Upper lobe of right lung (tissue), 1 donor: ENCODE results near the gene NR5A2. TPM values are rescaled to one million over a fixed set of nuclear protein-coding genes. Genes with fewer than 3 reads are reported as not detected.
"Not testable (repeated sequence)": the region's sequence is repeated elsewhere in the genome, so short reads cannot be mapped to it uniquely, and the experiment has no call there.

Experiments used
- ATAC-seq: fragments of 200-7000 bp; cut with Tn5 transposase; one replicate; pipeline ENCODE4 v1.9.1; 2020; ENCODE audit warnings: mild to moderate bottlenecking, moderate library complexity
- DNase-seq: peaks from one replicate; pipeline ENCODE4 v3.0.0-alpha.2; 2020
- H3K27ac ChIP-seq: fragments of 200-600 bp; one replicate; pipeline ENCODE4 v1.8.0; 2022
- H3K27me3 ChIP-seq: fragments of 200-600 bp; one replicate; pipeline ENCODE4 v1.8.0; 2022; ENCODE audit warnings: mild to moderate bottlenecking
- H3K36me3 ChIP-seq: fragments of 200-600 bp; one replicate; pipeline ENCODE4 v1.8.0; 2022
- H3K4me1 ChIP-seq: fragments of 200-600 bp; one replicate; pipeline ENCODE4 v1.8.0; 2022
- H3K4me3 ChIP-seq: fragments of 200-600 bp; one replicate; pipeline ENCODE4 v1.8.0; 2022; ENCODE audit warnings: mild to moderate bottlenecking
- H3K9me3 ChIP-seq: fragments of 200-600 bp; one replicate; pipeline ENCODE4 v1.8.0; 2022
- intact Hi-C: fragments of 100-400 bp; cut with DNase I; formaldehyde crosslinking; loops from one replicate; pipeline ENCODE4 v1.11.0; 2022
- total RNA-seq: library from RNA; stranded (reverse); fragmentation: NEBNext Ultra II Directional; extraction: Animal tissue kit (Norgen Biotek cat#: 25700); gene quantifications from one replicate; pipeline ENCODE4 v1.2.1, GENCODE V29; 2021
- TF ChIP-seq, protein P1 (sequence below): fragments of 200-600 bp; IDR thresholded peaks from one replicate; pipeline ENCODE4 v1.8.0; 2022; ENCODE audit warnings: antibody characterized with exemption
- donor health status: DM: no; HTN: yes; CAD: no; lungs with severe emphysema.

NR5A2 gene
- total RNA-seq, 1 donor from 2014 or later, result 8.1 TPM

GRCh38 chr1:200181861-200182260 is 154.4 kb downstream of the NR5A2 start:
- Histone ChIP-seq H3K4me3 (no peak overlapping the region), H3K27me3 (no peaks in the 10 kb centered on the region), H3K27ac (no peak overlapping the region), H3K9me3 (no peaks in the 10 kb centered on the region), H3K36me3 (no peaks in the 10 kb centered on the region), H3K4me1 (peaks cover 19% of the 10 kb centered on the region)
- DNase-seq (no peak), ATAC-seq (no peak)
- TF ChIP-seq, protein P1, sequence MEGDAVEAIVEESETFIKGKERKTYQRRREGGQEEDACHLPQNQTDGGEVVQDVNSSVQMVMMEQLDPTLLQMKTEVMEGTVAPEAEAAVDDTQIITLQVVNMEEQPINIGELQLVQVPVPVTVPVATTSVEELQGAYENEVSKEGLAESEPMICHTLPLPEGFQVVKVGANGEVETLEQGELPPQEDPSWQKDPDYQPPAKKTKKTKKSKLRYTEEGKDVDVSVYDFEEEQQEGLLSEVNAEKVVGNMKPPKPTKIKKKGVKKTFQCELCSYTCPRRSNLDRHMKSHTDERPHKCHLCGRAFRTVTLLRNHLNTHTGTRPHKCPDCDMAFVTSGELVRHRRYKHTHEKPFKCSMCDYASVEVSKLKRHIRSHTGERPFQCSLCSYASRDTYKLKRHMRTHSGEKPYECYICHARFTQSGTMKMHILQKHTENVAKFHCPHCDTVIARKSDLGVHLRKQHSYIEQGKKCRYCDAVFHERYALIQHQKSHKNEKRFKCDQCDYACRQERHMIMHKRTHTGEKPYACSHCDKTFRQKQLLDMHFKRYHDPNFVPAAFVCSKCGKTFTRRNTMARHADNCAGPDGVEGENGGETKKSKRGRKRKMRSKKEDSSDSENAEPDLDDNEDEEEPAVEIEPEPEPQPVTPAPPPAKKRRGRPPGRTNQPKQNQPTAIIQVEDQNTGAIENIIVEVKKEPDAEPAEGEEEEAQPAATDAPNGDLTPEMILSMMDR, result no peak
- intact Hi-C loops, result no loop called here

DNA sequence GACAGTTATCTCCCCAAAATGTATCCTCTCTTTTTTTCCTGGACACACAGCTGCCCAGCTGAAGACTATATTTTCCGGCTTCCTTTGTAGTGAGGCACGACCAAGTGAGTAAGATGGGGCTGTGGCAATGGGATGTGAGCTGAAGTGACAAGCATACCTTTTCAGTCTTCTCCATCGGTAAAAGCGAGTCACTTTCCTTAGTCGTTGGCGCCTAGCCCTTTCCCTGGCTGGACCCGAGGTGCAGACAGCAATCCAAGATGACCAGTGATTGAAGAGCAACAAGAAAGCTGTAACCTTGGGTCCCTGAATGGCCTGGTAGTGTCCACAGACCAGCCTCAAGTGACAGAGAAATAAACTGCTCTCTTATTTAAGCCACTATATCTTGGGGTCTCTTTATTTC is 155.2 kb downstream of the NR5A2 start:
- TF ChIP-seq, protein P1, result no peak
- no peak overlapping the region for H3K27ac ChIP-seq
- peaks cover 19% of the 10 kb centered on the region for H3K4me1 ChIP-seq
- intact Hi-C loops, result no loop called here
- H3K9me3 ChIP-seq, result no peaks in the 10 kb centered on the region
- H3K36me3 ChIP-seq, result no peaks in the 10 kb centered on the region
- no peaks in the 10 kb centered on the region for H3K27me3 ChIP-seq
- no peak for ATAC-seq
- no peak for DNase-seq
- no peak overlapping the region for H3K4me3 ChIP-seq

GRCh38 chr1:200183637-200184036 is 156.1 kb downstream of the NR5A2 start:
- Histone ChIP-seq H3K4me3 (no peak overlapping the region), H3K4me1 (peaks cover 19% of the 10 kb centered on the region), H3K27ac (no peak overlapping the region), H3K27me3 (no peaks in the 10 kb centered on the region), H3K36me3 (no peaks in the 10 kb centered on the region), H3K9me3 (no peaks in the 10 kb centered on the region)
- DNase-seq (no peak), ATAC-seq (no peak)
- TF ChIP-seq, protein P1, result no peak
- intact Hi-C loops, result no loop called here

DNA sequence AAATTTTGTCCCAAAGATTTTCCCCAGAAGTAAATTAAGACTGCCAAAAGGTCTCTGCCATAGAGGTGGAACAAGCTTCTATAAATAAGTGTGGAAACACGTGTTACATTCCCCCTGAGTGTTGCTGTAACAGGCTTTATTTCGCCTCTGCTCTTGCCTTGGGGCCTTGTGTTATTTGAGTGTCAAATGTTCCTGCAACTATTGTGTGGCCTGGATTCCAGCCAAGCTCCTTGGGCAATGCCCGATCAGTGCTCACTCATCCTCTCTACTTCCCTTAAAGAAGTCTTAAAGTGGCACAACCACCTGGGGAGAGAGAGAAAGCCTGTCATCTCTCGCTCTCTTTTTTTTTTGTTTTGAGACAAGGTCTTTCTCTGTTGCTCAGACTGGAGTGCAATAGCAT is 156.7 kb downstream of the NR5A2 start:
- H3K27me3 ChIP-seq, result no peaks in the 10 kb centered on the region
- H3K4me1 ChIP-seq, result peaks cover 19% of the 10 kb centered on the region
- TF ChIP-seq, protein P1, result no peak
- H3K36me3 ChIP-seq, result no peaks in the 10 kb centered on the region
- no peak overlapping the region for H3K4me3 ChIP-seq
- no peak overlapping the region for H3K27ac ChIP-seq
- DNase-seq, result peak; percentile 92
- intact Hi-C loops, result no loop called here
- peak; percentile 98 for ATAC-seq
- H3K9me3 ChIP-seq, result no peaks in the 10 kb centered on the region

DNA sequence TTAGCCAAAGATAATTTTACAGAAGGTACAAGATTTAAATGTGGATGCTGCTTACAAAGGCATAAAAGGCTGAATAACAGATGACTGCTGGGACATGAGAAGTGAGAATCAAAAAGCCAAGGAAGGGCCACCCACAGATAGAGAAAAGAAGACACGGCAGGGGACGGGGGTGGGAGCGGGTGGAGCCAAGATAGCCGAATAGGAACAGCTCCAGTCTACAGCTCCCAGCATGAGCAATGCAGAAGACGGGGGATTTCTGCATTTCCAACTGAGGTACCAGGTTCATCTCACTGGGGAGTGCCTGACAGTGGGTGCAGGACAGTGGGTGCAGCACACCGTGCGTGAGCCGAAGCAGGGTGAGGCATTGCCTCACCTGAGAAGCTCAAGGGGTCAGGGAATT is 157.7 kb downstream of the NR5A2 start:
- peak; percentile 58 for ATAC-seq
- H3K27ac ChIP-seq, intact Hi-C loops, H3K36me3 ChIP-seq, H3K9me3 ChIP-seq, H3K4me3 ChIP-seq, H3K27me3 ChIP-seq, DNase-seq: not testable (repeated sequence)
- H3K4me1 ChIP-seq, result peaks cover 19% of the 10 kb centered on the region

DNA sequence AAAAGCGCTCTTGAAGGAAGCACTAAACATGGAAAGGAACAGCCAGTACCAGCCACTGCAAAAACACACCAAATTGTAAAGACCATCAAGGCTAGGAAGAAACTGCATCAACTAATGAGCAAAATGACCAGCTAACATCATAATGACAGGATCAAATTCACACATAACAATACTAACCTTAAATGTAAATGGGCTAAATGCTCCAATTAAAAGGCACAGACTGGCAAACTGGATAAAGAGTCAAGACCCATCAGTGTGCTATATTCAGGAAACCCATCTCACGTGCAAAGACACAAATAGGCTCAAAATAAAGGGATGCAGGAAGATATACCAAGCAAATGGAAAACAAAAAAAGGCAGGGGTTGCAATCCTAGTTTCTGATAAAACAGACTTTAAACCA is 159.8 kb downstream of the NR5A2 start:
- intact Hi-C loops, ATAC-seq, DNase-seq: not testable (repeated sequence)

GRCh38 chr1:200191993-200192392 is 164.5 kb downstream of the NR5A2 start:
- no peaks in the 10 kb centered on the region for H3K4me1 ChIP-seq
- no peaks in the 10 kb centered on the region for H3K27me3 ChIP-seq
- DNase-seq (no peak), ATAC-seq (no peak)
- H3K4me3 ChIP-seq, result no peak overlapping the region
- intact Hi-C loops, result no loop called here
- no peaks in the 10 kb centered on the region for H3K9me3 ChIP-seq
- TF ChIP-seq, protein P1, result no peak
- no peak overlapping the region for H3K27ac ChIP-seq
- H3K36me3 ChIP-seq, result no peaks in the 10 kb centered on the region

More for the DNA sequence above, 159.8 kb downstream of the NR5A2 start:
- not testable (repeated sequence) for H3K27me3 ChIP-seq, H3K36me3 ChIP-seq, H3K4me3 ChIP-seq, H3K27ac ChIP-seq, H3K9me3 ChIP-seq
- H3K4me1 ChIP-seq, result peaks cover 19% of the 10 kb centered on the region
